B cell (primary cell): Measurements from ENCODE around the gene PDIA4. TPM values are rescaled to one million over a fixed set of nuclear protein-coding genes. Genes with fewer than 3 reads are reported as not detected.

Source experiments
- ATAC-seq: fragments of 200-7000 bp; cut with Tn5 transposase; one replicate; pipeline ENCODE4 v1.10.0; 2021; ENCODE audit warnings: low read depth, mild to moderate bottlenecking, moderate number of reproducible peaks, moderate library complexity
- CTCF ChIA-PET: fragments of 350-600 bp; sonication (Branson Sonifier 250); formaldehyde crosslinking; loops from one replicate; lab custom pipeline; 2021; ENCODE audit warnings: antibody characterized with exemption, inconsistent platforms; lab: Charles Lee
- POLR2A ChIA-PET: fragments of 350-600 bp; sonication (Branson Sonifier 250); formaldehyde crosslinking; loops from one replicate; lab custom pipeline; 2021; ENCODE audit warnings: antibody characterized with exemption; lab: Charles Lee
- DNase-seq: peaks from one replicate; pipeline ENCODE4 v3.0.0; 2013
- H2AFZ ChIP-seq: 2 replicates; pipeline ENCODE4 v1.6.1; 2012; ENCODE audit warnings: mild to moderate bottlenecking, low read depth, low read length; ENCODE audit not compliant: insufficient read depth, poor library complexity, severe bottlenecking
- H3K27ac ChIP-seq, 2 donors: 1 replicate in 1 of 2; 2 replicates in 1 of 2; pipeline ENCODE4 v1.5.1; 2012 to 2013; ENCODE audit warnings: low read length in 2 of 2, mild to moderate bottlenecking in 2 of 2, moderate library complexity in 1 of 2
- H3K27me3 ChIP-seq, 4 experiments: fragments of 200-600 bp in 1 of 4; sonication (generic) in 1 of 4; replicated peaks in 1 of 4; 1 replicate in 2 of 4; 2 replicates in 2 of 4; pipeline versions ENCODE4 v1.6.1 to v1.7.0; 2013 to 2016; ENCODE audit warnings: low read length in 3 of 4, mild to moderate bottlenecking in 2 of 4, mixed read lengths in 1 of 4, moderate library complexity in 1 of 4; ENCODE audit not compliant: insufficient read depth in 4 of 4, control insufficient read depth in 3 of 4; ENCODE audit errors: control extremely low read depth in 1 of 4
- H3K36me3 ChIP-seq, 2 experiments: replicated peaks in 1 of 2; 1 replicate in 1 of 2; 2 replicates in 1 of 2; pipeline versions ENCODE4 v1.6.1 to v1.7.1; 2013; ENCODE audit warnings: low read length in 1 of 2; ENCODE audit not compliant: insufficient read depth in 2 of 2, control insufficient read depth in 1 of 2; ENCODE audit errors: control extremely low read depth in 1 of 2, extremely low read depth in 1 of 2
- H3K4me1 ChIP-seq, 2 donors: fragments of 200-600 bp in 1 of 2; sonication (generic) in 1 of 2; 1 replicate in 1 of 2; 2 replicates in 1 of 2; pipeline versions ENCODE4 v1.5.1 to v1.6.1; 2013 to 2017; ENCODE audit warnings: low read length in 2 of 2; ENCODE audit not compliant: control insufficient read depth in 2 of 2, insufficient read depth in 2 of 2
- H3K4me2 ChIP-seq: replicated peaks from 2 replicates; pipeline ENCODE3; 2012; ENCODE audit warnings: mild to moderate bottlenecking, low read depth, low read length; ENCODE audit not compliant: poor library complexity, severe bottlenecking
- H3K4me3 ChIP-seq, 5 experiments: fragments of 200-600 bp in 1 of 5; sonication (generic) in 1 of 5; 1 replicate in 3 of 5; 2 replicates in 2 of 5; pipeline versions ENCODE4 v1.5.1 to v1.7.0; 2011 to 2016; ENCODE audit warnings: low read length in 4 of 5, mild to moderate bottlenecking in 4 of 5, low read depth in 2 of 5, control low read depth in 1 of 5, moderate library complexity in 1 of 5; ENCODE audit not compliant: insufficient read depth in 1 of 5; ENCODE audit errors: control extremely low read depth in 1 of 5, extremely low read depth in 1 of 5
- H3K79me2 ChIP-seq: fragments of 200-600 bp; sonication (generic); one replicate; pipeline ENCODE4 v1.6.0; 2016; ENCODE audit warnings: low read length; ENCODE audit not compliant: control insufficient read depth, insufficient read depth
- H3K9ac ChIP-seq: fragments of 200-600 bp; sonication (generic); 2 replicates; pipeline ENCODE4 v1.6.1; 2017; ENCODE audit warnings: mild to moderate bottlenecking, low read length, moderate library complexity
- H3K9me3 ChIP-seq, 3 donors: one replicate each; pipeline versions ENCODE4 v1.6.1 to v1.7.1; 2013; ENCODE audit warnings: low read length in 2 of 3; ENCODE audit not compliant: control insufficient read depth in 2 of 3, insufficient read depth in 1 of 3; ENCODE audit errors: control extremely low read depth in 1 of 3
- H4K20me1 ChIP-seq: 2 replicates; pipeline ENCODE4 v1.6.0; 2012; ENCODE audit warnings: mild to moderate bottlenecking, low read length; ENCODE audit not compliant: insufficient read depth, control insufficient read depth, poor library complexity, severe bottlenecking
- H3K27ac Mint-ChIP-seq: one replicate; pipeline ENCODE4 v1.8.0; 2021; ENCODE audit warnings: mixed read lengths
- H3K27me3 Mint-ChIP-seq: one replicate; pipeline ENCODE4 v1.8.0; 2021; ENCODE audit warnings: mixed read lengths
- H3K4me1 Mint-ChIP-seq: one replicate; pipeline ENCODE4 v1.8.0; 2021; ENCODE audit warnings: mixed read lengths
- H3K4me3 Mint-ChIP-seq: one replicate; pipeline ENCODE4 v1.8.0; 2021; ENCODE audit warnings: mixed read lengths
- H3K9me3 Mint-ChIP-seq: one replicate; pipeline ENCODE4 v1.8.0; 2022; ENCODE audit warnings: mixed read lengths; ENCODE audit not compliant: insufficient read depth
- CTCF ChIP-seq: fragments of 200-600 bp; IDR thresholded peaks from one replicate; pipeline ENCODE4 v1.8.0; 2022; ENCODE audit warnings: antibody characterized with exemption, mild to moderate bottlenecking
- EZH2 ChIP-seq: IDR thresholded peaks from 2 replicates; pipeline ENCODE4 v1.6.1; 2012; ENCODE audit warnings: borderline replicate concordance, low read depth, mild to moderate bottlenecking, moderate library complexity, low read length; ENCODE audit not compliant: insufficient read depth, poor library complexity, severe bottlenecking
- WGBS: methylation state at CpG from one replicate; pipeline ENCODE4 v1.1.5; 2013; ENCODE audit warnings: missing lambda C conversion rate; ENCODE audit not compliant: insufficient coverage; 5-methylcytosine and 5-hydroxymethylcytosine counted together
- intact Hi-C: fragments of 100-400 bp; cut with micrococcal nuclease; formaldehyde crosslinking; loops from one replicate; pipeline ENCODE4 v1.10.0; 2022
- polyA plus RNA-seq: library from polyadenylated mRNA; depleted of rRNA; stranded (reverse); fragments of >200 nt; gene quantifications from 2 replicates; pipeline ENCODE4 v1.2.3, GENCODE V29; 2012
- total RNA-seq, 2 donors: library from RNA; stranded (reverse); fragments of 120-200 nt in 1 of 2; gene quantifications; 1 replicate in 1 of 2; 2 replicates in 1 of 2; pipeline versions ENCODE4 v1.2.3 to v1.2.4, GENCODE V29; 2013 to 2022

Gene PDIA4
- total and polyA plus RNA-seq, 2 donors (not counting 1 experiment from before 2014, with no cell fraction given) = 31.6 to 34.7 TPM

GRCh38 chr7:149027611-149028345, 527 bp downstream of the PDIA4 start:
- H3K79me2 ChIP-seq = peaks cover 53% of the 10 kb centered on the region
- H3K4me2 ChIP-seq = peak overlapping the region; percentile 97
- no peaks in the 10 kb centered on the region for H3K27me3 ChIP-seq
- H3K9me3 Mint-ChIP-seq = no peaks in the 10 kb centered on the region
- no peak for TF ChIP-seq EZH2
- H2AFZ ChIP-seq = peak overlapping the region; percentile 91
- H3K4me3 ChIP-seq = peak overlapping the region; percentile 51 to 77 (median 73)
- 1% methylated on average over 42 of the region's 43 CpGs for WGBS
- H3K27me3 Mint-ChIP-seq = no peaks in the 10 kb centered on the region
- POLR2A ChIA-PET = interaction anchor here (1.8 kb wide), 1 partner anchor 37 kb away, joined by 9 read pairs; no protein-coding TSS in a partner anchor
- H3K36me3 ChIP-seq = no peaks in the 10 kb centered on the region
- peak overlapping the region; percentile 91 for H3K27ac Mint-ChIP-seq
- DNase-seq (no peak), ATAC-seq (no peak)
- CTCF ChIA-PET = interaction anchor here (0.9 to 7.8 kb wide), 4 partner anchors 17 to 45 kb away, joined by 3 to 58 read pairs (median 14); no protein-coding TSS in a partner anchor
- intact Hi-C loops = loop anchor here (1.0 to 10.0 kb wide), 13 partner anchors 22 to 745 kb away; partner anchors contain the start of genes CUL1, EZH2, ZNF212 and ZNF398
- peaks cover 19 to 21% of the 10 kb centered on the region in 2 donors for H3K4me1 ChIP-seq
- H3K9ac ChIP-seq = peak overlapping the region; percentile 87
- H4K20me1 ChIP-seq = peaks cover 10% of the 10 kb centered on the region
- peaks cover 43% of the 10 kb centered on the region for H3K4me1 Mint-ChIP-seq
- H3K27ac ChIP-seq = peak overlapping the region; percentile 39 to 94
- H3K4me3 Mint-ChIP-seq = peak overlapping the region; percentile 93
- H3K9me3 ChIP-seq = no peaks in the 10 kb centered on the region

- no peak for ATAC-seq
- H3K4me3 Mint-ChIP-seq = peak overlapping the region; percentile 93
- peak overlapping the region; percentile 51 to 77 (median 73) for H3K4me3 ChIP-seq
- TF ChIP-seq EZH2 = no peak
- TF ChIP-seq CTCF = no peak
- ChIA-PET POLR2A (no interaction called here), CTCF (interaction anchor here (5.1 to 7.8 kb wide), 2 partner anchors 21 to 39 kb away, joined by 23 to 58 read pairs; no protein-coding TSS in a partner anchor)
- peak overlapping the region; percentile 87 for H3K9ac ChIP-seq
- intact Hi-C loops = loop anchor here (5.0 to 10.0 kb wide), 4 partner anchors 210 to 745 kb away; partner anchors contain the start of genes ZNF212, ZNF467 and ZNF783
- H3K27me3 ChIP-seq = no peaks in the 10 kb centered on the region
- peaks cover 60% of the 10 kb centered on the region for H3K79me2 ChIP-seq
- H3K27ac Mint-ChIP-seq = peak overlapping the region; percentile 91
- peaks cover 44% of the 10 kb centered on the region for H3K4me1 Mint-ChIP-seq
- peaks cover 19 to 21% of the 10 kb centered on the region in 2 donors for H3K4me1 ChIP-seq
- WGBS = no CpG with 5 or more reads among the region's 10 CpGs
- no peaks in the 10 kb centered on the region for H3K9me3 ChIP-seq
- H3K9me3 Mint-ChIP-seq = no peaks in the 10 kb centered on the region
- H3K36me3 ChIP-seq = no peaks in the 10 kb centered on the region
- no peaks in the 10 kb centered on the region for H3K27me3 Mint-ChIP-seq
- peaks cover 10% of the 10 kb centered on the region for H4K20me1 ChIP-seq
- peak overlapping the region in 1 of 2 donors; percentile 94 for H3K27ac ChIP-seq
- peak overlapping the region; percentile 97 for H3K4me2 ChIP-seq
- peak overlapping the region; percentile 91 for H2AFZ ChIP-seq
- peak; percentile 40 for DNase-seq
These were observed 1.2 kb downstream of the PDIA4 start for GRCh38 chr7:149027055-149027454.
